HL-60/S4 treated with retinoic acid at 250 ng/mL for 4 days and 3 days (cell line): Measurements from ENCODE around the gene ARHGAP6.
"Not testable (repeated sequence)": the region's sequence is repeated elsewhere in the genome, so short reads cannot be mapped to it uniquely, and the experiment has no call there.

Source experiments
- in situ Hi-C: fragments of 300-500 bp; cut with MboI; formaldehyde crosslinking; loops from 2 replicates; pipeline ENCODE4 v1.7.0; 2022; ENCODE audit warnings: low sequenced_read_pairs

ARHGAP6 gene

DNA sequence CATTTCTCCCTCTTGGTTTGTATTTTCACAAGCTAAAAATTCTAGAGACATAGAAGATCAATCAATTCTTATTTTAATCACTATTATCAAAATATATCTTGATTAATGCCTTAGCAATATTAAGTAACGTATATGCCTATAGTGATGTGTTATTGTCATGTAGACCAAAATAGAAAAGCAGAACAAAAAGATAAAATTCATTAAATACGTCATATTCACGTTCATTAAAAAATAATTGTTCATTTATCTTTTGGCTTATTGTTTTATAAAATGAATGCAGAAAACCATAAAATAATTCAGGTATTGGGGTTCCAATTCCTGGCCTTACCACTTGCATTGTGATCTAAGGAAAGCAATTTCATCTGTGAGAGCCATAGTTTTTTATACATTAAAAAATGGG, 300.3 kb downstream of the ARHGAP6 start:
- in situ Hi-C loops = no loop called here

- in situ Hi-C loops = no loop called here
Observed at GRCh38 chrX:11364835-11365234, 300.9 kb downstream of the ARHGAP6 start.

- in situ Hi-C loops = not testable (repeated sequence)
Observed at GRCh38 chrX:11363825-11364224, 301.9 kb downstream of the ARHGAP6 start.

- in situ Hi-C loops = no loop called here
Observed at GRCh38 chrX:11363069-11363594, 302.6 kb downstream of the ARHGAP6 start.

- in situ Hi-C loops = not testable (repeated sequence)
Observed at GRCh38 chrX:11361666-11362065, 304.1 kb downstream of the ARHGAP6 start.

DNA sequence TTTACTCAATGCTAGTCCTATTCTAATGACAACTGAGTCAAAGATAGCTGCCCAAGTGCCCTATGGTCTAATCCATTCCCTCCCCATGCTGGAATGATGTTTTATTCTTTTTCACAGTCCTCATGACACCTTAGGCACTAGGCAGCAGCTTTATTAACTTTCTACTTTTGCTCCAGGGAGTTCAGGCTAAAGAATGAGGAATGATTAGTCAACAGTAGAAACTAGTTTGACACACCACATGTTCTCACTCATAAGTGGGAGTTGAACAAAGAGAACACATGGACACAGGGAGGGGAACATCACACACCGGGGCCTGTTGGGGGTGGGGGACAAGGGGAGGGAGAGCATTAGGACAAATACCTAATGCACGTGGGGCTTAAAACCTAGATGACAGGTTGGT, 309.8 kb downstream of the ARHGAP6 start:
- in situ Hi-C loops = not testable (repeated sequence)

DNA sequence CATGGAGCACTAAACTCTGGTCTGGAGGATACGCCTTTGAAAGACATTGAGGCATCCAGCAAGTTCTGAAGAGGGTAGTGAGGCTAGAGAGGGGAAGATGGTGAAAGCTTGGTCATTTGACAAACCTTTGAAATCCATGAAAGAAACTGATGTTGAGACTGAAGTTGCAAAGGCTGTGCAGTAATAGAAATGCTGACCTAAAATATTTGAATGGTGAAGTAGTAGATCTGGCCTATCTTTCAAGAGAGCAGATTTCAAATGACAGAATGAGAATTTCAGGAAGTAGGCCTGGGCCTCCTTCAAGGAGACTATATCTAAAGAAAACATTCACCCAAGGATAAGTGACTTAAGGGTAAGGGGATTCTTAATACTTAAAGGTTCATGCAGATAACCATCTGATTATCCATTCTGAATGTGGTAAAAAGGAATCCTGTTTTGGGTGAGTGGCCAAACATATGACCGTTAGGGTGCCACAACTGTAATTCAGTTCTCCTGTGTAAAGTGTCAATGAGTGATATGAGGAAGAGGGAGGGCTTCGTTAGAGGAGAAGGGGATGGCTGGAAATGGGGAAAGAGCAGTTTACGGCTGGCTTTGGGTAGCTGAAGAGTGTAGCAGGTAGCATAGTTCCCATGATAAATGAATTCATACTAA, 310.3 kb downstream of the ARHGAP6 start:
- in situ Hi-C loops = no loop called here

DNA sequence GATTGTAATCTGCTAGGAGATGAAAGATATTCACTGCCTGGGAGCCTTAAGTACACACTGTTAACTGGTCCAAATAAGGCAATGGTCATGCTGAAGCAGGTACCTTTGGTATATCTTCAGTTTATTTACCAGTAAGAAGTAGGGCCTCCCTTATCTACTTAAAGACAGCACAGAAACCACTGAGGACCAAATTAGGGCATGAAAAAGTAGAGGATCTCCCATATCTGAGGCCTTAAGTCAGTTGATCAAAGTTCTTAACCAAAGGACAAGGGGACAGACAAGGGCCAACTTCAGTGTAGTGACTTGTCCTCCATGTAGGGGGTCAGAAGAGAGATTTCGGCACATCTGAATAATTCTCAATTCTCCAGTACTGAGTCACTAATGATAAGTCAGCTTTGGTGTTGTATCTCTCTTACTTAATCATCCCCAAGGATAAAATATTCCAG, 313.4 kb downstream of the ARHGAP6 start:
- in situ Hi-C loops = no loop called here

DNA sequence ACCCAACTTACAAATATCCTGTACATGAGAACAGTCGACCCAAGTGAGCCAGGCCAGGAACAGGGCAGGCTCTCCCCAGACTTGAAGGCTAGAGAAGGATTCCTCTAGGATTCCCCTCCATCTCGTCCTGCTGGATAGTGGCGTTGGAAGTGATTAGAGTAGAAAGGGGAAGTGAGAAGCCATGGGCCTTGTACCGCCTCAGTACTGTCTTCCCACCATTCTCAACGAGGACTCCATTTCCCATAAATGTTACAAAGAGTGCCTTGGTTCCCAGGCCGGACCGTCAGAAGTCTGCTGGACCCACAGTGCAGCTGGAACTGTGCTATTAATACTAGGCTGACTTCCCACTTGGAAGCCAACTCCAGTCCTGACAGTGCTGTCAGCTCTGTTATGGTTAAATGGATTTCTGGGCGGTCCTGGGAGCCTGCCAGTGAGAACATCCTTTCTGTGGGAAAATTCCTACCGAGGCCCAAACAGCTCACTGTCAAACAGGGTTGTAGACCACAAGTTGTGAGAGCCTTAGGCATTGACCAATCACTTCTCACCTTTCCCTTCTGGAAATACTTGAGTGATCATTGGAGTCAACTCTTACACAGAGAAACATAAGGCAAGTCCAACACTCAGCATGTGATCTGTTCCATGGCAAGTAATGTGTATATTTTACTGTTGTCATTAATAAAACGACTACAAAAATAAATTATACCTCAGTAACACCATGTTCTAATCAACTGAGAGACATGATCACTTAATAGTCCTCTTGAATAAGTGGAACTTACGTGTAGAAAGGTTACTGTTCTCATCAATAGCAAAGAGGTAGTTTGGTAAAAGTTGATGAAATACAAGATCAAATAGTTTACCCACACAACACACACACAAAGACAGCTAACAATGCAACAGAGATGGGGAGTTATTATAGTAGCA, 314.1 kb downstream of the ARHGAP6 start:
- in situ Hi-C loops = no loop called here

- in situ Hi-C loops = no loop called here
Observed at GRCh38 chrX:11349661-11350337, 315.9 kb downstream of the ARHGAP6 start.

- in situ Hi-C loops = no loop called here
Observed at GRCh38 chrX:11349020-11349419, 316.7 kb downstream of the ARHGAP6 start.

DNA sequence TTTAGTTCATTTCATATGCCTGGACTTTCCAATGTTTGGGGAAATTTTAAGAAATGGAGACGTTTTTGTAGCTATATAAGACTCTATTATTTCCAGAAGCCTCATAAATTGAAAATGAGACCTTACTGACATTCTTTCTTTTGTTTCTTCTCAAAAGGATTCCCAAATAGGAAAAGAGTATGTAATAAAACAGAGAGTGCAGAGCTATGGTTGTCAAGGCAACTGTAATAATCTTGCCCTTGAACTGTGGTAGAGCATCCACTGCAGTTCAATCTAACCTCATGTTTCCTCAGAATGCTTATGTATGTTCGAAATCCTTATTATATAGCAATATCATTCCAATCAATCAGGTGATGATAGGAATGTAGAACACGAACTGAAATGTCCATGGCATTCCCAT, 318.4 kb downstream of the ARHGAP6 start:
- in situ Hi-C loops = no loop called here

- in situ Hi-C loops = no loop called here
Observed at GRCh38 chrX:11346121-11346682, 319.5 kb downstream of the ARHGAP6 start.

- in situ Hi-C loops = no loop called here
Observed at GRCh38 chrX:11342673-11343072, 323.0 kb downstream of the ARHGAP6 start.

DNA sequence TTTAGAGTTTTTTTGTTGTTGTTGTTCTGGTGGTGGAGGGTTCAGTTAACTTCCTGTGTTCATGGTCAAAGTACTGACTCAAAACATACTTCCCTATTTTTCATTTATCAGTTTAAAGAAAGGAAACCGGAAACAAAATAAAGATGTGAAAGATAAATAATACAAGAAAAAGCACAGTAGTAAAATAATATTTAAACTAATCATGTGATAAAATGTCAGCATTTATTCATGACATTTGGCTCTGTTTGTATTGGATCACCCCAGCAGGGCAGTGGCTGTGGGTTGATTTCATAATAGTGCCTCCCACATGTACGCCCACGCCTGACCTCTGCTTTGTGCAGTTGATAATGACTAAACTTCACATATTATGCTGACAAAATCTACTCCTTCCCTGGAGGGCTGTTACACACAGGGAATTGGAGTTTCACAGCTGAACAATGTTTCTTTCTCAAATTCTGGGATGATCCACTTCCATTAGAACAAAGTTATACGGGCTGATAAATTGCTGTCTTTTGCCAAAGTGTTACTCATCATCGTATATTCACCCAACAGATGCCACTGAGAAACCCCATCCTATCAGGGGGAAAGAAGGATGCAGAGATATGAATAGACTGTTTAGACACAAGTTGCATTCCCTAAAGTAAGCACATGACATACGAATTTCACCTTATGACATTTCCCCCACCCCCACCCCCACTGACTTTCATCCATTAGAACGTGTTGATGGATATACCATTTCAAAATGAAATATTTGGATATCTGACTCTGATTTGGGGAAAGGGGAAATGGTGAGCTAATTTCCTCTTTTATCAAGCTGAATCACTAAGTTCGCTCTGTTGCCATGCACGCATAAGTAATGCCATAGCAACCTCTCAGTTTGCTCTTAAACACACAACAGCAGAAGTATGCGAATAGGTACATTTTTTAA, 324.2 kb downstream of the ARHGAP6 start:
- in situ Hi-C loops = no loop called here

GRCh38 chrX:11337292-11338009, 328.3 kb downstream of the ARHGAP6 start:
- in situ Hi-C loops = no loop called here

DNA sequence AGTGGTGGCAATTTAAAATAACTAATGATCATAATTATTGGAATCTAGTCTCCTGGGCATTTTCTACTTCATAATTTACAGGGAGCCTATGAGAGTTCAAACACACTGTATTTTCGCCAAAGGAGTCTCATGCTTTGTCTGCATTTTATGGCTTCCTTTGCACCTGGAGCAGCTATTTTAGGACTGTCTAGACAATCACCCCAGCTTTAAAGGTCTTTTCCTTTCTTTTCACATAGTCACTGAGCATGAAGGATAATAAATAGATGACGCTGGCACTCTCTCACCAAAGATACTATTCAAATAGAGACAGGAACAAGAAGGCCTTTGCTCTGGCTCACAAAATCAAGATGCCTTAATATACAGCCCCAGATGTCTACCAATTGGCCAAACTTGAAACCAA, 329.5 kb downstream of the ARHGAP6 start:
- in situ Hi-C loops = no loop called here

DNA sequence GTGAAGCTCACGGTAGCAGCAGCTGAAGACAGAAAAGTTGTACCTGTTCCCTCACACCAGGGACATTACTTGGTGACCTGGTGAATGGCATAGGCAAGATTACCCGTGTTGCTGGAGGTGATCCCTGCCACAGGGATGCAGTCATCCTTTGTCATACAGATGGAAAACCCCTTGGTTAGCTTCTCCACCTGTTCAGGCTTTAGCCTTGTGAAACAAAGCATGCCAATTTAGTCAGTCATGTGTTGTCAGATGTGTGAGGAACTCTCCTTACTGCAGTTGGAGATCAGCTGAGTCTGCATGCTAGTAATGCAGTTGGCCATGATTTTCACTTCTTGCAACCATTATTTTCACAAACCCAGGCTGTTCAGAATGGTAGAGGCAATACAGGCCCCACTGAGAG, 331.6 kb downstream of the ARHGAP6 start:
- in situ Hi-C loops = no loop called here

DNA sequence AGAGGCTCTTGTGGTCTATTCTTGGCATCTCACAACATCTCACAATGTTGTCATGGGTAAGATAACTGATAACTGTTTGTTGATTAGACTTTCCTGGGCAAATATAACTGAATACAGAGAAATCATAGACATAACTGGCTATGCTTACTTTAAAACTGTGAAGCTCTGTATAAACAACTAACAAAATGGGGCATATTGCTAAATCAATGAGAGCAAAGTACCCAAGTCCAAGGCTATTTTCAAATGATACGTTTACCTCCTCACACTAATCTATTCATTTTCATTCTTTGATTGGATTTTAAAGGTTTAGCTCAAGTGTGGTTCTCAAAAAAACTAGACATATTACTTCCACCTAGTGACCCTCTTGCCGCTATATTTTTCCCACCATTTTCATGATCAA, 333.9 kb downstream of the ARHGAP6 start:
- in situ Hi-C loops = no loop called here
